Dedifferentiated amniotic fluid mesenchymal stem cell (primary cell): ENCODE results near the gene ZNF593.

Experiments
- DNase-seq: peaks from one replicate; pipeline ENCODE4 v3.0.0-alpha.2; 2016; ENCODE audit errors: extremely low spot score

Gene ZNF593

GRCh38 chr1:26148887-26149286 lies 20.8 kb upstream of the ZNF593 start:
- no peak for DNase-seq

DNA sequence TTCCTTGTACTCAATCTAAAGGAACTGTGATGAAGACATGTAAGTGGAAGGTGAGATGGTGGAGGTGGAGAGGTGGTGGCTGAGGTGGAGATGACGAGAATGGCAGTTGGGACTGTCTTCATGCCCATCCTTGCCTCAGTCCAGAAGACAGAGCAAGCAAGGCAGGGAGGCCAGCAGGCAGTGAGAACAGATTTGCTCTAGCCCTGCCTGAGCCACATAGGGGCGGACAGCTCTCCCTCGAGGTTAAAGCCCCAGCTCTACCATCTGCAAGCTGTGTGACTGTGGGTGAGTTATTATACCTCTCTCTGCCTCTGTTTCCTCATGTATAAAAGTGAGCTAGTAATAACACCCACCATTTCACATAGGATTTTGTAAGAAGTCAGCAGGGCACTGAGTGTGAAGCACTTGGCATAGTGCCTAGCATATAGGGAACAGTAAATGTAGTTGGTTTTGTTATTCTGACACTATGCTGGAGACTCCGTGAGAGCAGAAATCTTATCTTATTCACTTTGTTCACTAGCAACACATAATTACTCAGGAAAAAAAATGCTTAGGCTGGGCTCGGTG lies 15.7 kb upstream of the ZNF593 start:
- no peak for DNase-seq

- no peak for DNase-seq
Observed at GRCh38 chr1:26154750-26155149, 15.0 kb upstream of the ZNF593 start.

- DNase-seq: no peak
Observed at GRCh38 chr1:26155370-26156284, 14.1 kb upstream of the ZNF593 start.

DNA sequence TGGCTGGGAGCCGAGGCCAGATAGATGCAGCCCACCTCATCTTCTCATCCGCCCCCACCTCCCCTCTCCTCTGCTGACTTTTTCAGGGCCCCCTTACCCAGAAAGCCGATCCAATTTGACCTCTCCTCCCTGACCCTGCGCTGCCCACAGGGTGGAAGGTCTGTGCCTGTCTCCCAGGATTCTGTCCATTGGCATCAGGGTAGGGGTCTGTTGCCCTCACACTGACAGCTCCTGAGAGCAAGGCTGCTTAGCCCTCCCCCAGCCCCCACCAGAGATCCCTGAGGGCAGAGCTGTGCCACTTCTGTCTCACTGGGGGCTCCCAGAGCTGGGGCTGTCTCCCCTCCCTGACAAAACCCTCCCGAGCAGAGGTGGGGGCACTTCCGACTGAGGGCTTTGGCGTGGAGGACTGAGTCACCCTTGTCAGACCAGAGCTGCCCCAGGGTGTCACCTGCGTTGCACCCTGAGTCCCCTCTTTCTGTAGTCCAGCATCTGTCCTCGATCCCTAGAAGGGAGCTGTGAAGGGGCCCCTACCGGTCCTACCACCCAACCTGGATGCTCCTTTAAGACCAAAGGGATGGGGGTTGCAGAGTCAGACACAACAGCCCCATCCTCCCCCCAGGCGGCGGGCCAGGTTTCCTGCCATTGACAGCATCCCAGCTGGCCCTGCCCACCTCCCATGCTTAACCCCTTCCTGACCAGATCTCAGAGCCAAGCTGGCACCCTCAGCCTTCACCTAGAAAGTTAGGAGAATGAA lies 13.2 kb upstream of the ZNF593 start:
- DNase-seq: no peak

DNA sequence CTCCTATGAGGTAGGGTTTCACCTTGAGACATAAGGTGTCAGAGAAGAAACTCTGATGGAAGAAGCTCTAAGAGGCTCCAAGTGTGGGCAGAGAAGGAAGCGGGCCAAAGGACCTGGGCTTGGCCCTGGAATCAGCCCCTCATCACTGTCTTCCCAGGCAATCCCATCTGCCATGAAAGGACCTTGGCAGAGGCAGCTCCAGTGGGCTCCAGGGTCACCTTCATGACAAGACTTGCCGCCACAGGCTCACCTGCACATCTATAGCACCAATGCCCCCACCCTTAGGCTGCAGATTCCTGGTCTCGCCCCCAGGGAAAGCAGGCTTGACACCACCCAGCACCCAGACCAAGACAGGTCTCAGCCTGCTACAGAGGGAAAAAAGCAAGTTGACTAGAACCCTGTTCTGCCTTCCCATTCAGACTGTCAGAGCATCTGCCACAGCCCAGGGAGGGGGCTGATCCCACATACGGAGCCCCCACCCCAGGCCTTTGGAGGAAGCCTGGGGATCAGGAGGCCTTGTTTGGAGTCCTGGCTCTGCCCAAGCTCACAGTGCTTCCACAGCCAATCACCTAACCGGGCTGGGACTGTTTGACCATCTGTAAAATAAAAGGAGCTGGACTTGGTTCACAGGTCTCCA lies 11.3 kb upstream of the ZNF593 start:
- no peak for DNase-seq

DNA sequence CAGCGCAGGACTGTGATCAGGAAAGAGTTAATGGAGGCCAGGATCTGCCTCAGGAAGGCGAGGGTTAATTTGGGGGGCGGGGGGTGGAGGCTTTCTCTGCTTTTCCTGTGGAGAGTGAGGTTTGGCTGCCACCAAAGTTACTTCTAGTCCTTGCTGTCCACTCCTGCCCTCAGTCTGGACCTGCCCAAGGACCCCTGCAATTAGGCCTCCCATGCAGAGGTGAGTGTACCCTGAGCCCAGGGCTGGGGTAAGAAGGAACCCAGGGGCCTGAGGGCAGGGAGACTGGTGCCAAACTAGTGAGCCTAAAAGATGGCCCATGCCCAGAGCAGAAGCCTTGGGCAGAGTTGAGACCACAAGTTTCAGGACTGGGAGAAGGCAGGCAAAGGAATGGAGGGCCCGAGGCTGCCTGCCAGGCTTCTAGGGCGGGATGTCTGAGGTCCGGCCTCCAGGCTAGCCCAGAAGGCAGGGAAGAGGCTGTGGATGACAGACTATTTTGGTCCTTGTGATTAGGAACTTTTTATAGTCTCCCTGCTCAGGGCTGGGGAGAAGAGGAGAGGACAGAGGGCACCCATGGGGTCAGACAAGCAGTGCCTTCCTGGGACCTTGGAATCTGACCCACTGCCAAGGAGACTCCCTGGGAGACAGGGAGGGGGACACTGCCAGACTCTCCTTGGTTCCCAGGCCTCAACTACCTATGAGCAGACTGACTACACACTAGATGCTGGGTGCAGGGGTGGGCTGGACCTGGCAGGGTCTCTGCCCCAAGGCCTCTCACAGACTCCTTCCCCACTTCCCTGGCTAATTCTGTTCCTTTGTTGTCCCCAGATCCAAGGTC lies 10.6 kb upstream of the ZNF593 start, which contains the start of gene FAM110D:
Gene FAM110D, plus strand, starts transcription at position 172 of the 835 bp plus-strand sequence. CDS start 2,213 bp downstream, outside the sequence.
- no peak for DNase-seq

DNA sequence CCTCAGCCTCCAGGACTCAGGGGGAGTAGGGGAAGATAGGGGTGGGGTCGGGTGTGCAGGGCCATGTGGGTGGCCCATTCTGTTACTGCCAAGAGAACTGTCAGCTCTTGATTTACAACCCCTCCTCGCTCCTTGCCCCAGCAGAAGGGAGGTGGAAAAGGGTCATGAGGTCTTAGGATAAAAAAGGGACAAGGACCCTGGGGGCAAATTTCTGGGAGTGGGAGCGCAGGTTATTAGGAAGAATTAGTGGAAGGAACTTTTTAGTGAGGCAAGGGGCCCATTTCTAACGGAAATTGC lies 10.0 kb upstream of the ZNF593 start:
- no peak for DNase-seq

- DNase-seq: no peak
Observed at GRCh38 chr1:26160527-26161414, 8.9 kb upstream of the ZNF593 start.

GRCh38 chr1:26161415-26162219 lies 8.1 kb upstream of the ZNF593 start:
- peak; percentile 18 for DNase-seq

GRCh38 chr1:26162220-26162709 lies 7.4 kb upstream of the ZNF593 start:
- DNase-seq: no peak

- no peak for DNase-seq
Observed at GRCh38 chr1:26163684-26164035, 6.0 kb upstream of the ZNF593 start.

- DNase-seq: no peak
Observed at GRCh38 chr1:26164036-26164860, 5.5 kb upstream of the ZNF593 start.

DNA sequence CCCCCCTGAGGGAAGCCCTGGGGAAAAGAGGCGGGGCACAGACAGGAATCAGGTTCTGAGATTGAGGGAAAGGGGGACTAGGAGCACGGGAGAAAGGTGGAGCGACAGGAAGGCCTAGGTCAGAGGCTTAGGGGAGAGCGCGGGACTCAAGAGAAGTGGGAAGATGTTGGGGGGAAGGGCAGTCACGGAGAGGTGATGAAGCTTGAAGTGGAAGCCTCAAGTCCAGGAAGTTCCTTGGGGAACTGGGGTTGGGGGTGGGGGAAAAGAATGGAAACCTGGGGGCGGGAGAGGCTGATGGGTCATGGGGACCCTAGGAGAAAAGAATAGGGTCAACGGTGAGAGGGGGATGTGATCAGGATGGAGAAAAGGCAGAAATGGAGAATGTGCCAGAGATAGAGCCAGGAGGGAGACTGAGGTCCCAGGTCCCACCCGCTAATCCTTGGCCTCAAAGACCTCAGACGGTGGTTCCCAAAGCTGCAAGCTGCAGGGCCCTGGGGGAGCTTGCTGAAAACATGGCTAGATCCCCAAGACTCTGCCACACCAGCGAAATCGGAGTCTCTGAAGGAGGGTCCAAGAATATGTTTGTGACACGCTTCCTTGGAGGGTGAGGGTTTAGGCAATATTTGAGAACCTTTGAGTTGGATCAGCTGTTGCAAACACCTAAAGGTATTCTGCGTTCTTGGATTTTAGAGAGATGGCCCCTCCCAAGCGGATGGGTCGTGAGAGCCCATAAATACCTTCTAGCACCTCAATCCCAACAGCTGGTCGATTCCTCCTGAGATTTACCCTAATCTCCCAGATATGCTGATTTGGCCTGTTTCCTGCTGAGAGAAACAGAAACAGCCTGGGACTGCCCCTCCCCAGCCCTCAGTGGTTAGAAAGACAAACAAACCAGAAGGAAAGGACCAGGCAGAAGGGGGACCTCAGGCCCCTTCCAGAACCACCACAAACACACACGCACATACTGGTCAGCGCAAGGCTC lies 4.6 kb upstream of the ZNF593 start:
- no peak for DNase-seq

DNA sequence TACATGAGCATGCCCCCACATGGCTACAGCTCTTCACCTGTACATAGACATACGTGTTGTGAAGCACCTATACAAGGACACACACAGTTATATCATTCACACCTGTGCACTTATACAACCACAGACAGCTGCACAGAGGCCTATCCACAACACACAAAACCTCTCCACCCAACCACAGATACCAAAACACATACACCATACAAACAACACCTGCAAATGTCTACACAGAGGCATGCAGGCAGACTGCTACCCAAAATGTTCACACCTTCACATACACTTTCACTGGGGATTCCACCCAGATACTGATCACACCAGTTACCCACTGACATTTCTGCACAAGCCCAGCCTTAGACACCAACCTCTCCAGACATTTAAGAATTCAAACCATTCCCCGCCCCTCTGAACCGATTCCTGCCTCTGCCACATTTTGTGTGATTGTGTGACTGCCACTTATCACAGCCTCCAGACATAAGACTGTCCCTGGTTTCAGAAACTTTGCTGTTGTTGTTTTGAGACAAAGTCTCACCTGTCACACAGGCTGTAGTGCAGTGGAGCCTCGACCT lies 2.9 kb upstream of the ZNF593 start:
- DNase-seq: no peak

DNA sequence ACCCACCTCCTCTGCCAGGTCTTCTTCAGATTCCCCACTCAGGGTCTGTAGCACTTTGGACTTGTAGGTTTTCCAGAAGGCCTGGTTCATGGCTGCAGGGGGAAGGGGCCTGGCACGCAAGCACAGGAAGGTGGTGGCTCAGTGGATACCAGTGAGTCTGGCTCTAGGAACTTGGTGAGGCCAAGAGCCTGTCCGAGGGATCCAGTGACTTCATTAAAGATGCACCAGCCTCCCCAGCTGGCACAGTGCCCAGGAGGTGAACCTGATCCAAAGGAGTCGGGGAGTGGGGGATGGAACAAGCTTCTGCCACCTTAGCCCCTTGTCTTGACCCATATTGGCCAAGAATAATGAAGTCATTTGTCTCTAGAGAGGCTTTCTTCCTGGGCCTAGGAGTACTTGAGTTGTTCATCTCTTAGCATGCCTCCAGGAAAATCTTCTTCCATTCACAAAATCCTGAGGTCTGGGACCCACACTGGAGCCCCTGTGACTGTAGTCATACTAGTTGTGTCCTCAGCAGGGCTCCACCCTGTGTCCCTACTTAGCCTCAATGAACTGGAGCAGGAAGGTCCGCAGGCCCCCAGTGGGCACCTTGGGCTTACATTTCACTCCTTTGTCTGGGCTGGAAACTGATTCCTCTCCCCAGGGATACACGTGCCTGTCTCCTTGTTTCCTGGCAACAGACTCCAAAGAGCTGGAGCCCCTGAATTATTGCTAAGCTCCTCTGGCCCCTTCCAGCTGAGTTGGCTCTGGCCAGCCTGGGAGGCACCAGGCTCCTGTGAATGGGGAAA lies 1.1 kb upstream of the ZNF593 start, which contains the start of gene C1orf232:
Gene C1orf232, minus strand, starts transcription at position 554 of the 788 bp plus-strand sequence. Its CDS starts 464 bp downstream, at position 90.
- no peak for DNase-seq
